ENCODE results near the gene ZER1.

The ZER1 gene

GRCh38 chr9:128688501-128689292, 83.0 kb downstream of the ZER1 start, which contains the start of gene SET:
TSS of gene SET (plus strand) at chr9:128689222. CDS start at chr9:128689583, 361 bp downstream.
- Histone ChIP-seq H3K27me3 (ENCODE audit: control insufficient read depth, insufficient read depth, low read length) (no peaks in the 10 kb centered on the region), H3K36me3 (ENCODE audit: control insufficient read depth, insufficient read depth, low read length) (peaks cover 8% of the 10 kb centered on the region), H3K4me3 (ENCODE audit: low read length) (peak within 1 kb of the TSS; percentile 88), H3K4me1 (ENCODE audit: control insufficient read depth, insufficient read depth, low read length) (peaks cover 12% of the 10 kb centered on the region), H3K9ac (ENCODE audit: low read length) (peak within 1 kb of the TSS; percentile 13), H3K27ac (ENCODE audit: low read depth, low read length) (peak within 1 kb of the TSS; percentile 89)

DNA sequence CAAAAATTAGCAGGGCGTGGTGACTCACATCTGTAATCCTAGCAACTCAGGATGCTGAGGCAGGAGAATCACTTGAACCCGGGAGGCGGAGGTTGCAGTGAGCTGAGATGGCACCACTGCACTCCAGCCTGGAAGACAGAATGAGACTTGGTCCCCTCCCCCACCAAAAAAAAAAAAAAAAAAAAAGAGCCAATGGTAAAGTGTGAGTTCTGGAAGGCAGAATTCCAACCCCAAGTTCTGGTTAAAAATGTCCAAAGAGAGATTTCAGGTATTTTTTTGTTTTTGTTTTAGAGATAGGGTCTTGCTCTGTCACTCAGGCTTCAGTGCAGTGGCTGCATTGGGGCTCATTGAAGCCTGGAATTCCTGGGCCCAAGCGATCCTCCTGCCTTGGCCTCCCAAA, 84.3 kb downstream of the ZER1 start:
- Histone ChIP-seq H3K4me1 (ENCODE audit: control insufficient read depth, insufficient read depth, low read length) (peaks cover 12% of the 10 kb centered on the region), H3K36me3 (ENCODE audit: control insufficient read depth, insufficient read depth, low read length) (peaks cover under 1% of the 10 kb centered on the region), H3K27me3 (ENCODE audit: control insufficient read depth, insufficient read depth, low read length) (no peaks in the 10 kb centered on the region), H3K4me3 (ENCODE audit: low read length) (no peak overlapping the region), H3K27ac (ENCODE audit: low read depth, low read length) (no peak overlapping the region), H3K9ac (ENCODE audit: low read length) (no peak overlapping the region)

GRCh38 chr9:128685636-128686489, 85.9 kb downstream of the ZER1 start:
- no peaks in the 10 kb centered on the region for H3K36me3 ChIP-seq (ENCODE audit: control insufficient read depth, insufficient read depth, low read length)
- H3K4me1 ChIP-seq (ENCODE audit: control insufficient read depth, insufficient read depth, low read length), result peaks cover 12% of the 10 kb centered on the region
- peak overlapping the region; percentile 25 for H3K4me3 ChIP-seq (ENCODE audit: low read length)
- H3K27ac ChIP-seq (ENCODE audit: low read depth, low read length), result no peak overlapping the region
- H3K27me3 ChIP-seq (ENCODE audit: control insufficient read depth, insufficient read depth, low read length), result no peaks in the 10 kb centered on the region
- no peak overlapping the region for H3K9ac ChIP-seq (ENCODE audit: low read length)

GRCh38 chr9:128684325-128685199, 87.2 kb downstream of the ZER1 start:
- Histone ChIP-seq H3K9ac (ENCODE audit: low read length) (peak overlapping the region; percentile 39), H3K4me1 (ENCODE audit: control insufficient read depth, insufficient read depth, low read length) (peaks cover 5% of the 10 kb centered on the region), H3K27me3 (ENCODE audit: control insufficient read depth, insufficient read depth, low read length) (no peaks in the 10 kb centered on the region), H3K27ac (ENCODE audit: low read depth, low read length) (no peak overlapping the region), H3K36me3 (ENCODE audit: control insufficient read depth, insufficient read depth, low read length) (no peaks in the 10 kb centered on the region), H3K4me3 (ENCODE audit: low read length) (peak overlapping the region; percentile 61)

DNA sequence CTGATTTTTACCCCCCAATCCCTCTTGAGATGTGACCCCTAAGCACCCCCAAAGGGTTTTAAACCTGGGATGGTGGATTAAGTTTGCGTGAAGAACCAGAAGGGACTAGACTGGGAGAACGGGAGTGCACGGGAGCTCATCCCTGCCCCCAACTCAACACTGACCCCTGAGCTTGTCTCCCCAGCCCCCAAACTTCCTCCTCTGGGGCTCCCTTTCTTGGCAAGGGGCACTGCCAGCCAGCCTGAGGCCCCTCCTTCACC, 87.7 kb downstream of the ZER1 start:
- H3K4me3 ChIP-seq (ENCODE audit: low read length), result peak overlapping the region; percentile 61
- H3K4me1 ChIP-seq (ENCODE audit: control insufficient read depth, insufficient read depth, low read length), result peaks cover 5% of the 10 kb centered on the region
- H3K27me3 ChIP-seq (ENCODE audit: control insufficient read depth, insufficient read depth, low read length), result no peaks in the 10 kb centered on the region

GRCh38 chr9:128683340-128684064, 88.2 kb downstream of the ZER1 start:
- Histone ChIP-seq H3K27me3 (ENCODE audit: control insufficient read depth, insufficient read depth, low read length) (no peaks in the 10 kb centered on the region), H3K9ac (ENCODE audit: low read length) (peak overlapping the region; percentile 39), H3K4me3 (ENCODE audit: low read length) (peak overlapping the region; percentile 61), H3K36me3 (ENCODE audit: control insufficient read depth, insufficient read depth, low read length) (no peaks in the 10 kb centered on the region), H3K4me1 (ENCODE audit: control insufficient read depth, insufficient read depth, low read length) (peaks cover 5% of the 10 kb centered on the region), H3K27ac (ENCODE audit: low read depth, low read length) (no peak overlapping the region)

More for the DNA sequence above, 87.7 kb downstream of the ZER1 start:
- Histone ChIP-seq H3K36me3 (ENCODE audit: control insufficient read depth, insufficient read depth, low read length) (no peaks in the 10 kb centered on the region), H3K9ac (ENCODE audit: low read length) (peak overlapping the region; percentile 39), H3K27ac (ENCODE audit: low read depth, low read length) (no peak overlapping the region)

Measured in rectal smooth muscle tissue (tissue), 1 donor.